HL-60 (cell line): Measurements from ENCODE around the gene TMEM72.

Experiments
- DNase-seq, 2 experiments: peaks; one replicate each; pipeline ENCODE4 v3.0.0-alpha.2; 2010 to 2020; ENCODE audit warnings: low read depth in 1 of 2, low spot score in 1 of 2
- H3K27ac ChIP-seq: fragments of 250-450 bp; sonication (Bioruptor Pico); replicated peaks from 2 replicates; pipeline ENCODE4 v1.5.1; 2020; ENCODE audit warnings: mild to moderate bottlenecking, moderate library complexity
- H3K27me3 ChIP-seq: fragments of 250-450 bp; sonication (Bioruptor Pico); 2 replicates; pipeline ENCODE4 v1.5.1; 2021; ENCODE audit warnings: mild to moderate bottlenecking, moderate library complexity; ENCODE audit not compliant: insufficient read depth, poor library complexity, severe bottlenecking
- H3K4me3 ChIP-seq: replicated peaks from 2 replicates; pipeline ENCODE4 v1.5.1; 2011; ENCODE audit warnings: mild to moderate bottlenecking, control low read depth, low read length; ENCODE audit not compliant: insufficient read depth
- GABPA ChIP-seq: IDR thresholded peaks from 2 replicates; pipeline ENCODE4 v1.6.1; 2012; ENCODE audit warnings: low read depth
- POLR2AphosphoS5 ChIP-seq: IDR thresholded peaks from 2 replicates; pipeline ENCODE4 v1.6.1; 2012; ENCODE audit warnings: low read depth
- SPI1 ChIP-seq: IDR thresholded peaks from 2 replicates; pipeline ENCODE4 v1.6.1; 2012; ENCODE audit warnings: low read depth, mild to moderate bottlenecking, borderline replicate concordance
- TF ChIP-seq, protein P1 (sequence below): IDR thresholded peaks from 2 replicates; pipeline ENCODE4 v1.6.1; 2012; ENCODE audit warnings: low read depth; ENCODE audit not compliant: insufficient replicate concordance
- TF ChIP-seq, protein P2 (sequence below): IDR thresholded peaks from one replicate; pipeline ENCODE4 v1.5.1; 2011; ENCODE audit warnings: low read length, control low read depth, inconsistent platforms; ENCODE audit not compliant: insufficient read depth

The TMEM72 gene

DNA sequence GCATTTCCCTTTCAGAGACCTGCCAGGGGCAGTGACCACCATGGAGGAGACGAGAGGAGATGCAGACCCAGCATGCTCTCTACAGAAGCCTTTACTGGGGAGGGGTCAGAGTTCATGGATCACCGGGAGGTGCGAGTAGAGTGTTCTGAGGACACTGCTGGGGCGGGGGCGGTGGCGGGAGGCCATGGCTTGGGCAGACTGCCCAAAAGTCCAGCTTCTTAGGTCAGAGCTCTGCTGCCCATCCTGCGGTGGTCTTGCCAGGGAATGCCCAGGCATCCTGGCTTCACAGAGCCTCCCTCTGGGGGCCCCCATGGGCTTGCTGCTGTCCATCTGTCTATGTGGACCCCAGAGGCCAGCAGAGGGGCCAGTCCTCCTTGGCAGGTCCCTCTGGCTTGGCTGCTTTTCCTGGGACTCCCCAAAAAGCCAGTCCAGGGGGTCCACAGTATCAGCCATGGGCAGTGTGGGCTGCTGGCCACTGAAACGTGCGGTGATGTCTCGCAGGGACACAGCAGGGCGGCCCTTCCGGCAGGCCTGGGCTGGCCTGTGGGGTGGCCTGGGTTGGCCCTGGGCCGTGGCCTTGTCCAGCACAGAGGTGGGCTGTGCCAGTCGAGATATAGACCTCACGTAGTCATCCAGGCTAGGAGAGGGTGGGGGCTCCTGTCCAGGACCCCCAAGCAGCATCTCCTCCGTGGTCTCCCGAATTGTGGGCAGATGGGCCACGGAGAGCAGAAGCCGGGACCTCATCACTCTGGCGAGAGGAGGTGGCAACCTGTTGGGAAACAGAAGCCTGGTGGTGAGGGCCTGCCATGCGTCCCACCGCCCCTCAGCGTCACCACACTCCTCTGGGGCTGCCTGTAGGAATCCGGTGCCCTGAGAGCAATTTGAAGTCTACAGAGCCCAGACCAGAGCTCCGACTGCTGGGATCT is 66.4 kb downstream of the TMEM72 start:
- no peak overlapping the region for H3K27ac ChIP-seq
- TF ChIP-seq POLR2AphosphoS5 (no peak), GABPA (no peak), SPI1 (no peak)
- TF ChIP-seq, protein P1, sequence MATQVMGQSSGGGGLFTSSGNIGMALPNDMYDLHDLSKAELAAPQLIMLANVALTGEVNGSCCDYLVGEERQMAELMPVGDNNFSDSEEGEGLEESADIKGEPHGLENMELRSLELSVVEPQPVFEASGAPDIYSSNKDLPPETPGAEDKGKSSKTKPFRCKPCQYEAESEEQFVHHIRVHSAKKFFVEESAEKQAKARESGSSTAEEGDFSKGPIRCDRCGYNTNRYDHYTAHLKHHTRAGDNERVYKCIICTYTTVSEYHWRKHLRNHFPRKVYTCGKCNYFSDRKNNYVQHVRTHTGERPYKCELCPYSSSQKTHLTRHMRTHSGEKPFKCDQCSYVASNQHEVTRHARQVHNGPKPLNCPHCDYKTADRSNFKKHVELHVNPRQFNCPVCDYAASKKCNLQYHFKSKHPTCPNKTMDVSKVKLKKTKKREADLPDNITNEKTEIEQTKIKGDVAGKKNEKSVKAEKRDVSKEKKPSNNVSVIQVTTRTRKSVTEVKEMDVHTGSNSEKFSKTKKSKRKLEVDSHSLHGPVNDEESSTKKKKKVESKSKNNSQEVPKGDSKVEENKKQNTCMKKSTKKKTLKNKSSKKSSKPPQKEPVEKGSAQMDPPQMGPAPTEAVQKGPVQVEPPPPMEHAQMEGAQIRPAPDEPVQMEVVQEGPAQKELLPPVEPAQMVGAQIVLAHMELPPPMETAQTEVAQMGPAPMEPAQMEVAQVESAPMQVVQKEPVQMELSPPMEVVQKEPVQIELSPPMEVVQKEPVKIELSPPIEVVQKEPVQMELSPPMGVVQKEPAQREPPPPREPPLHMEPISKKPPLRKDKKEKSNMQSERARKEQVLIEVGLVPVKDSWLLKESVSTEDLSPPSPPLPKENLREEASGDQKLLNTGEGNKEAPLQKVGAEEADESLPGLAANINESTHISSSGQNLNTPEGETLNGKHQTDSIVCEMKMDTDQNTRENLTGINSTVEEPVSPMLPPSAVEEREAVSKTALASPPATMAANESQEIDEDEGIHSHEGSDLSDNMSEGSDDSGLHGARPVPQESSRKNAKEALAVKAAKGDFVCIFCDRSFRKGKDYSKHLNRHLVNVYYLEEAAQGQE = no peak
- TF ChIP-seq, protein P2, sequence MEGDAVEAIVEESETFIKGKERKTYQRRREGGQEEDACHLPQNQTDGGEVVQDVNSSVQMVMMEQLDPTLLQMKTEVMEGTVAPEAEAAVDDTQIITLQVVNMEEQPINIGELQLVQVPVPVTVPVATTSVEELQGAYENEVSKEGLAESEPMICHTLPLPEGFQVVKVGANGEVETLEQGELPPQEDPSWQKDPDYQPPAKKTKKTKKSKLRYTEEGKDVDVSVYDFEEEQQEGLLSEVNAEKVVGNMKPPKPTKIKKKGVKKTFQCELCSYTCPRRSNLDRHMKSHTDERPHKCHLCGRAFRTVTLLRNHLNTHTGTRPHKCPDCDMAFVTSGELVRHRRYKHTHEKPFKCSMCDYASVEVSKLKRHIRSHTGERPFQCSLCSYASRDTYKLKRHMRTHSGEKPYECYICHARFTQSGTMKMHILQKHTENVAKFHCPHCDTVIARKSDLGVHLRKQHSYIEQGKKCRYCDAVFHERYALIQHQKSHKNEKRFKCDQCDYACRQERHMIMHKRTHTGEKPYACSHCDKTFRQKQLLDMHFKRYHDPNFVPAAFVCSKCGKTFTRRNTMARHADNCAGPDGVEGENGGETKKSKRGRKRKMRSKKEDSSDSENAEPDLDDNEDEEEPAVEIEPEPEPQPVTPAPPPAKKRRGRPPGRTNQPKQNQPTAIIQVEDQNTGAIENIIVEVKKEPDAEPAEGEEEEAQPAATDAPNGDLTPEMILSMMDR = no peak
- no peaks in the 10 kb centered on the region for H3K27me3 ChIP-seq
- no peak overlapping the region for H3K4me3 ChIP-seq
- no peak for DNase-seq

DNA sequence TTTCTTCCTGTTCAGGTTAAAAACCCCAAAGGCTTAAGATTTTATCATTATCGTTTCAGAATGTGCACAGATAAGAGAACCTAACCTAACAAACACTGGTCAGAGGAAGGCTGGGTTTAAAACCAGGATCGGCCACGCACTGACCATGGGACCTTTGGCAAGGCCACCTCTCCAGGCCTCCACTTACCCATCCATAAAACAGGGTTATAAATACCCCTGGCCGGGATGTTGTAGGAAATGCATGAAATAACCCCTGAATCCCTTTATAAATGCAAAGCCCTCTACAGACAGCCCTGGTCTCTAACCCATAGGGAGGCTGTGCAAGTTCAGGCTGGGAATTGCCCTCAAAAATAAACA is 67.1 kb downstream of the TMEM72 start:
- Histone ChIP-seq H3K4me3 (no peak overlapping the region), H3K27me3 (no peaks in the 10 kb centered on the region), H3K27ac (no peak overlapping the region)
- TF ChIP-seq POLR2AphosphoS5 (no peak), GABPA (no peak), SPI1 (no peak)
- TF ChIP-seq, protein P1 = no peak
- TF ChIP-seq, protein P2 = no peak
- DNase-seq = no peak

DNA sequence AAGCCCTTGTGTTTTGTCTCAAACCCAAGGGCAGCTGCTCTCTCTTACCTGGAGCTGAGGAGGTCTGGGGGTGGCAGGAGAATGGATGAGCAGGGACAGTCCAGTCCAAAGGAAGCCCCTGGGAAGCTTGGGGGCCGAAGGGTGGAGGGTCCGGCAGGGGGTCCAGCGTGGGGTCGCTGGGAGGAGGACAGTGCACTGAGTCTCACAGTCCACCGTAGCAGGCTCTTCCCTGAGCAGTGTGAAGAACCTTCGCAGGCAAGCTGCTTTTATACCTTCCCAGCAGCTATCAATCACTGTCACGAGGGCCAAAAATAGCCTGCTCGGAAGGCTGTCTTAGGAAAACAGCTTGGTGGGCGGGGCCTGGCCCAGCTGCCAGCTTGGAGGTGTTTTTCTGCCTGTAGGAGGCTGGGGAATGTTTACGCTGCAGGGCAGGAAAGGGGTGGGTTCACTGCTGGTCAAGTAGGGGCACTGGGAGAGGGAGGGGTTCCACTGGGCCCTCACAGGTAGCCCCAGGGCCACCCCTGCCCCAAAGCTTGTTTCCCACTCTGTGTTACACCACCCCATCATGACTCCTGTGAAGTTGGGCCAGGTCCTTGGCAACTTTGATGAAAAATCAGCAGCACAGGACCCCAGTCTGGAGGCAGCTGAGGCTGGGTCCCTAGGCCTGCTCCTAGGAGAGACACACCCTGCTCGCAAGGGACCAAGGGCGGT is 67.6 kb downstream of the TMEM72 start, which contains the start of gene DEPP1:
DEPP1 (minus strand) TSS at position 240 of the 711 bp plus-strand sequence. CDS start 779 bp downstream, outside the sequence.
- Histone ChIP-seq H3K27me3 (no peaks in the 10 kb centered on the region), H3K4me3 (no peak within 1 kb of the TSS), H3K27ac (no peak within 1 kb of the TSS)
- DNase-seq = no peak
- TF ChIP-seq, protein P2 = no peak
- TF ChIP-seq SPI1 (no peak), POLR2AphosphoS5 (no peak), GABPA (no peak)
- TF ChIP-seq, protein P1 = no peak
